Measurements from ENCODE around the gene COL5A1. TPM values are rescaled to one million over a fixed set of nuclear protein-coding genes. Genes with fewer than 3 reads are reported as not detected.

Gene COL5A1
- total RNA-seq, 2 experiments from 2014 or later, result 0.23 to 0.24 TPM

DNA sequence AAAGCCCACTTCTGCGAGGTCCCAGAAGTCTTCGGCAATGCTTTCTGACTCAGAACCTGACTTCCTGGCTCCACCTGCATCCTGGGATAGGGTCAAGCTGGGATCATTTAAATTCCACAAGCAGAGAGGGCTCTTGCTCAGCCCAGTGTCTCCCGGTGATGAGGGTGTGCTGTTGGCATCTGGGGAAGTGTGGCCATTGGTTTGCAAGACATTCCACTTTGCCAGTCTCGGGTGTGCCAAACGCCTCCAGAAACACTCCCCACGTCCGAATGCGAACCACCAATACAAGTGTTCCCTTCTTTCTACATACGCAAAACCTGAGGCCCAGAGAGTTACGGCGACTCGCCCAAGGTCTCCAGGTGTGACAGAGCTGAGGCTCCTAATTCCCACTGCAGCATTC, 195.9 kb downstream of the COL5A1 start:
- Mint-ChIP-seq H3K36me3 (no peaks in the 10 kb centered on the region), H3K27me3 (no peaks in the 10 kb centered on the region), H3K4me3 (no peak overlapping the region), H3K27ac (no peak overlapping the region), H3K9me3 (no peaks in the 10 kb centered on the region), H3K4me1 (no peaks in the 10 kb centered on the region)
- DNase-seq, result no peak

DNA sequence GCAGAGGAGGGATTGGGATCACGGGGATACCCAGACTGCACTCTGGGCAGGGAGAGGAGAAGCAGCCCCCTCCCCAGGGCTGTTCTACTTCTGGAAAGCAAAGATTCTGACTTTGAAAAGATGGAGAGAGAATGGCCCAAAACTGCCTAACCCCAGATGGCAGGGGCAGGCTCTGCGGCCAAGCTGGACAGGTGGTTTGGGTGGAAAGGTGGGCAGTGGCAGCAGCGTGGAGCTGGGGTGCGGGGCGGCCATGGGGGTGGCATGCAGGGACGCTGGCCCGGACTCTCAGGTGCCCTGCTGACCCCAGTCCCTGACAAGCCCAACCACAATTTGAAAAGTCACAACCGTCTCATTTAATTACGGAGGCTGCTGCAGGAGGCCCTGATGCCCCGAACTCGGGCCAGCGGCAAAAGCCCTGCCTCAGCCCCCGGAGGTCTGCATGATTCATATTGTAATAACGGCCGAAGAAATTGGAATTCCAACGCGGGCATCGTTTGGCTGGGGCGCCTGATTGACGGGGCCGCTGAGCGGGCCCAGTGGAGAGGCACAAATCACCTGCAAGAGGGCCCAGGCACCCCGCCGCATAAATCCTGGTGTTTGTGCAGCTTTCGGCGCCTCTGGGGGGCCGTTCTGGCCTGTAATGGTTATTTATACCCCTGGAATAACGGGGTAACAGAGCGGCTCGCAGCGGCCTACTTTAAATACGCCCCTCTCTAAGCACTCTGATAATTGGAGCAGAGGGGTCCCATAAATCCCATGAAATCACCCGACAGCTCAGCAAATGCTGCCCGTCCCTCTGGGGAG, 197.2 kb downstream of the COL5A1 start:
- Mint-ChIP-seq H3K27ac (no peak overlapping the region), H3K4me3 (no peak overlapping the region), H3K9me3 (no peaks in the 10 kb centered on the region), H3K36me3 (no peaks in the 10 kb centered on the region), H3K4me1 (no peaks in the 10 kb centered on the region), H3K27me3 (no peaks in the 10 kb centered on the region)
- DNase-seq, result no peak

DNA sequence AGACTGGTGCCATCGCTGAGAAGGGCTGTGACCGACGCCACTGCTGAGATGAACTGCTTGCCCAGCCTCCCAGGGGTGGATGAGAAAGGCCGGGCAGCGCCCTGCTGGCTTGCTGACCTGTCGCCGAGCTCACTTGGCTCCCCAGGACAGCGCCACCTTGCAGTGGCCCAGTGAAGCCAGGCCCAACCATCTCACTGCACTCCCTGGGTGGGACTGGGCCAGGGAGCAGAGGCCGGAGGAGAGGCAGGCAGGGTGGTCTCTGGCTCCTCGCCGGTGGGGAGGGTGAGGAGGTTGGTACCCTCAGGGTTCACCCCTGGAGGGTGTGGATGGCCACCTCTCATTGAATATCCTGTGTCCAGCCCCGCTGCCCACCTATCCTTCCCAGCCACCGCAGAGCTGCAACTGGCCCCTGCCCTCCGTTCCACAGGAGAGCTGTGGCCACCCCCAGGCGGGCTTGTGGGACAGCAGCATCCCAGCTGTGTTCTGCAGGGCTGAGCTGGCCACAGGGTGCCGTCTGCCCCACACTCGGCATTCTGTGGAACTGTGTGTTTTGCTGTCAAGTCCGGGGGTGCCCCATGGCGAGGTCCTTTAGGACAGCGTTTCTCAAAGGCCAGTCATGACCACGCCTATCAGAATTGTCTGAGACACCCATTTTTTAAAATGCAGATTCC, 198.0 kb downstream of the COL5A1 start:
- Mint-ChIP-seq H3K36me3 (no peaks in the 10 kb centered on the region), H3K9me3 (no peaks in the 10 kb centered on the region), H3K27me3 (no peaks in the 10 kb centered on the region), H3K4me3 (no peak overlapping the region), H3K27ac (no peak overlapping the region), H3K4me1 (no peaks in the 10 kb centered on the region)
- DNase-seq, result no peak

DNA sequence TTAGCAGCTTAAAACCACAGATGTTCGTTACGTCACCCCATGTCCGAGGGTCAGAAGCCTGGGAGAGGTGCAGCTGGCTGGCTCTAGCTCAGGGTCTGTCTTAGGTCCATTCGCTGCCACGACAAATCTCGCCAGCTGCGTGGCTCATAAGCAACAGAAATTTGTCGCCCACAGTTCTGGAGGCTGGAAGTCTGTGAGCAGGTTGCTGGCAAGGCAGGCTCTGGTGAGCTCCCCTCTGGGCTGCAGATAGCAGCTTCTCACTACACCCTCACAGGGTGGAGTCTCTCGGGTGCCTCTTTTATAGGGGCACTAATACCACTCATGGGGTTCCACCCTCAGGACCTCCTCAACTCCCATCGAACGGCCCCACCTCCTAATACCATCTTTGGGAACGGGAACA, 198.9 kb downstream of the COL5A1 start:
- DNase-seq, result no peak
- H3K9me3 Mint-ChIP-seq, result no peaks in the 10 kb centered on the region
- no peak overlapping the region for H3K4me3 Mint-ChIP-seq
- H3K27ac Mint-ChIP-seq, result no peak overlapping the region
- H3K36me3 Mint-ChIP-seq, result no peaks in the 10 kb centered on the region
- no peaks in the 10 kb centered on the region for H3K27me3 Mint-ChIP-seq
- no peaks in the 10 kb centered on the region for H3K4me1 Mint-ChIP-seq

DNA sequence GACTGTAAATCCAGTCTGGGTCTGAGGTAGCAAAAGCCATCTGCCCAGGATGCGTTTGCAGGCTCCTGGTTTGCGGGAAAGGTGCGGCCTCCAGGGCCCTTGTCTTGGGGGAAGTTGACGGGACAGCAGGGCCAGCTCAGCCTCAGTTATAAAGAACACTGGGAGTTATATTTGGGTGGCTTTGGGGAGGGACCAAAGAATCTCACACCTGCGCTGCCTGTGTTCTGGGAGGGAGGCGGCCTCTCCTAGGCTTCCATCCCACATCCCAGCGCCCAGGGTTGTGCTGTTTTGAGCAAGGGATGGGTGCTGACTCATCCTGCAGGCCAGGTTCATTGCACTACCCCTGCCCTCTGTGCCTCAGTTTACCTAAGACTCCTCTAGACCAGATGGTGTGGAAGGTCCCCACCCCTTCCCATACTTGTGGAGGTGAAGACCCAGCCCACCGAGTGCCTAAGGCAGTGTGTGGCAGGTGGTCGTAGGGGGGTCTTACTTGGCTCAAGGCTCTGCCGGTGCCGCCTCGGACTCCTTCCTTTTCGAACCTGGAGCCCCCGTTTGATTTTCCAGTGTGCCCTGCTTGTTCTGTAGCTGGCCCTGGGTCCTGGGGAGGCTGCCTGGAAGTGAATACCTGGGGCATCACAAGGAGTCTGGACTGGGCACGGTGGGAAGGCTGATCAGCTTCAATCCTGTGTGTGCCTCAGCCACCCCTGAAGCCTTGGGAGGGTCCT, 199.7 kb downstream of the COL5A1 start:
- DNase-seq, result no peak

DNA sequence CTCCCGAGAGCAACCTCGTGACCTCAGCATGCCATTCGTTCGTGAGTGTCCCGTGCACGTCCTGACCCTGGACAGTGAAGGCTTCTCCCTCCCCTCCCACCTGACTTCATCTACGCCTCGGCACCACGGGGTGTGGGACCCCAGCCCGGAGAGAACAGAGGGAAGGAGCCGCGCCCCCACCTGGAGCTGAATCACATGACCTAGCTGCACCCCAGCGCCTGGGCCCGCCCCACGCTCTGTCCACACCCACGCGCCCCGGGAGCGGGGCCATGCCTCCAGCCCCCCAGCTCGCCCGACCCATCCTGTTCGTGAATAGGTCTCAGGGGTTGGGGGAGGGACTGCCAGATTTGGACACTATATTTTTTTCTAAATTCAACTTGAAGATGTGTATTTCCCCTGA, 200.7 kb downstream of the COL5A1 start:
- no peaks in the 10 kb centered on the region for H3K36me3 Mint-ChIP-seq
- H3K4me3 Mint-ChIP-seq, result no peak overlapping the region
- no peaks in the 10 kb centered on the region for H3K4me1 Mint-ChIP-seq
- no peaks in the 10 kb centered on the region for H3K27me3 Mint-ChIP-seq
- H3K9me3 Mint-ChIP-seq, result no peaks in the 10 kb centered on the region
- no peak for DNase-seq
- H3K27ac Mint-ChIP-seq, result no peak overlapping the region

More for the DNA sequence above, 199.7 kb downstream of the COL5A1 start:
- no peaks in the 10 kb centered on the region for H3K9me3 Mint-ChIP-seq
- no peak overlapping the region for H3K27ac Mint-ChIP-seq
- no peaks in the 10 kb centered on the region for H3K36me3 Mint-ChIP-seq
- no peak overlapping the region for H3K4me3 Mint-ChIP-seq
- H3K27me3 Mint-ChIP-seq, result no peaks in the 10 kb centered on the region
- no peaks in the 10 kb centered on the region for H3K4me1 Mint-ChIP-seq

DNA sequence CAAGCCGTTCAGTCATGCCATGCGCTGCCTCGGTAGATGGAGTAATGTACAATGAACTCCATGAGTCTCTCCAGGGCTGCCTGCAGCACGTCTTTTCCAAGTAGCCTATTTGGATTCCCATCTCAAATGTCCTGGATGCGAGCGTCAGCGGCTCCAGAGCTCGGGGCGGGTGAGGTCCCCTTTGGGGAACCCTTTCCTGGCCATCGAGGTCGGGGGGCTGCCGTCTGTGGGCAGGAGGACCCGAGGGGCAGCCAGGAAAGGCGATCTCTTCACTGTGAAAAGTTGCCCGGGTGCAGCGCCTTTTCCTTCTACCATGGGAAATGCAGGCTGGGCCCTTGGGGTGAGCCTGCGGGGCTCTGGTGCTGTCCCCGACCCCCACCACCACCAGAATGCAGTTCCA, 202.1 kb downstream of the COL5A1 start:
- H3K9me3 Mint-ChIP-seq, result no peaks in the 10 kb centered on the region
- H3K36me3 Mint-ChIP-seq, result no peaks in the 10 kb centered on the region
- H3K27ac Mint-ChIP-seq, result no peak overlapping the region
- H3K4me1 Mint-ChIP-seq, result no peaks in the 10 kb centered on the region
- DNase-seq, result no peak
- H3K27me3 Mint-ChIP-seq, result no peaks in the 10 kb centered on the region
- H3K4me3 Mint-ChIP-seq, result no peak overlapping the region

DNA sequence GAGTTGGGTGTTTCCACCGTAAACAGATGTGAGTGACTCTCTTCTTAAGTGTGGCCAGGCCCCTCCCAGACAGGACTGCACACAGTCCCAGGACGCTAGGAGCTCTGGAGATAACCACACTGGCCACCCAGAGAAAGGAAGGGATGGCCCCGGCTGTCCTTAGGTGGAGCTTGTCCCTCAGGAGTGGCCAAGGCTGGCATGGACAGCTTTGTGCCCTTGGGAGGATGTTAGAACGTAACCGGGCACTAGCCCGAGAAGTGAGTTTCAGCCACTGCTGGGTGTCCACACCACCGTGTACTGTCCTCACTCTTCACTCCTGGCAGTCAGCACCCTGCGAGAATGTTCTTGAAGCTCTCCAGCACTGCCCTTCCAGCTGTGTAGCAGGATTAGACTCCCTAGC, 203.2 kb downstream of the COL5A1 start:
- Mint-ChIP-seq H3K9me3 (no peaks in the 10 kb centered on the region), H3K27me3 (no peaks in the 10 kb centered on the region), H3K27ac (no peak overlapping the region), H3K4me1 (no peaks in the 10 kb centered on the region), H3K4me3 (no peak overlapping the region), H3K36me3 (no peaks in the 10 kb centered on the region)
- DNase-seq, result no peak

DNA sequence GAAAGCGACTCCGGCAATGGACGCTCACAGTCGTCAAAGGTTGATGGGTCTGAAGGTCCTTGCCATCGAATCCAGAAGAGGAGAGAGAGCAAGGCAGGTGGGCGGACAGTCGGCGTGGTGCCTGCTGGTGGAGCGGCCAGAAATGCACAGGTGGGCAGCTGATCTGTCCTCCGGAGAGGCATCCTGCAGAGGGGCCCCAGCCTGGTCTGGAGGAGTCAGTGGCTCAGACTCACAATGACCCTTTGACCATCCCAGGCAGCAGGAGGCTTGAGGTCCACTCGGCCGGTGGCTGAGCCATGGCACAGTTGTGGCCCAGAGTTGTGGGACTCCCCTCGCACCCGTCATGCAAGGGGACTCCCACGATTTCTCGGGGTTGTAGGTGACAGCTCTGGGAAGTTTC, 204.6 kb downstream of the COL5A1 start:
- no peaks in the 10 kb centered on the region for H3K27me3 Mint-ChIP-seq
- H3K27ac Mint-ChIP-seq, result no peak overlapping the region
- H3K4me1 Mint-ChIP-seq, result no peaks in the 10 kb centered on the region
- no peaks in the 10 kb centered on the region for H3K36me3 Mint-ChIP-seq
- H3K4me3 Mint-ChIP-seq, result no peak overlapping the region
- H3K9me3 Mint-ChIP-seq, result no peaks in the 10 kb centered on the region
- no peak for DNase-seq

DNA sequence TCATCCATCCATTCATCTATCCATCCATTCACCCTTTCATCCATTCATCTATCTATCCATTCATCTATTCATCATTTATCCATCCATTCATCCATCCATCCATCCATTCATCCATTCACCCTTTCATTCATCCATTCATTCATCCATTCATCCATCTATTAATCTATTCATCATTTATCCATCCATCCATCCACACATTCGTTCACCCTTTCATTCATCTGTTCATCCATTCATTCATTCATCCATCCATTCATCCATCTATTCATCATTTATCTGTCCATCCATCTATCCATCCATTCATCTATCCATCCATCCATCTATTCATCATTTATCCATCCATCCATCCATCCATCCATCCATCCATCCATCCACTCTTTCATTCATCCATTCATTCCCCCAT, 205.1 kb downstream of the COL5A1 start:
- Mint-ChIP-seq H3K36me3 (no peaks in the 10 kb centered on the region), H3K27me3 (no peaks in the 10 kb centered on the region), H3K4me1 (no peaks in the 10 kb centered on the region), H3K27ac (no peak overlapping the region), H3K9me3 (no peaks in the 10 kb centered on the region), H3K4me3 (no peak overlapping the region)
- DNase-seq, result no peak

DNA sequence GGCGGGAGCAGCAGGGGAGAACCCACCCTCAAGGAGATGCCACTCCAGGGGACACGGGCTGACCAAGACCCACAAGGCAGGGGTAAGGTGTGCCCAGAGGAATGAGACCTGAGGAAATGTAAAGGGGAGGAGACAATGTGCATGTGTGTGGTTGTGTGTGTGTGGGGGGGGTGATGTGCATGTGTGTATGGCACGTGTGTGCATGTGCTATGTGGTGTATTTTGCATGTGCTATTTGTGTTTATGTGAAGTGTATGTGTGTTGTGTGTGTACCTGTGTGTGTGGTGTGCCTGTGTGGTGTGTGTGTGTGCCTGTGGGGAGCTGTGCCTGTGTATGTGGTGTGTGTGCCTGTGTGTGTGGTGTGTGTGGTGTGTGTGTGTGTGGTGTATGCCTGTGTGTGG, 205.5 kb downstream of the COL5A1 start:
- Mint-ChIP-seq H3K27me3 (no peaks in the 10 kb centered on the region), H3K27ac (no peak overlapping the region), H3K4me3 (no peak overlapping the region), H3K36me3 (no peaks in the 10 kb centered on the region), H3K9me3 (no peaks in the 10 kb centered on the region), H3K4me1 (no peaks in the 10 kb centered on the region)
- DNase-seq, result no peak

DNA sequence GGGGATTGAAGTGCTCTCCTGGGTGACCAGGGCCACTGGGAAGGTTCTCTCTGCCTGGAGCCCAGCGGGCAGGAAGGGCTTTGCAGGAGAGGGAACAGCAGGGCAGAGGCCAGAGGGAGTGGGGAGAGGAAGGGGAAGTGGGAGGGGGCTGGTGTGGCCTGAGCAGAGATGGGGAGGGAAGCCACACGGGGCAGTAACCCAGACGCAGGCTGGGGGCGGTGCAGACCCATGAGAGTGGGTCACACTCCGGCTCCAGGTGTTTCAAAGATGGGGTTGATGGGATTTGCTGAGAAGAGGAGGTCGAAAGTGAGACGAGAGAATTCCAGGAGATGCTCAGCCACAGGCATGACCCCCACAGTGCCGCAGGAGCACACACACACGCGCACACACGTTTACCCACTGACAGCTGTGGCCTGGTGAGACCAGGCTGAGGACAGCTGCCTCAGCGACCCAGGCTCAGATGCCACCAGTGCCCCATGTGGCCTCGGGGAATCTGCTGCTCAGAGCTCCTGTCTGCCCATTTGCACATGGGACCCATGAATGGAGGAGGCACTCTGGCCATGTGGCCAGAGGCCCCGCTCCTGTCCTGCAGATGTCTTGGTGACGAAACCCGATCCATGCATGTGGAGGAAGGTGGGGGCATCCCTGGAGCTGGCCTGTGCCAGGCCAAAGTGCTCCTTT, 206.3 kb downstream of the COL5A1 start:
- H3K27me3 Mint-ChIP-seq, result no peaks in the 10 kb centered on the region

DNA sequence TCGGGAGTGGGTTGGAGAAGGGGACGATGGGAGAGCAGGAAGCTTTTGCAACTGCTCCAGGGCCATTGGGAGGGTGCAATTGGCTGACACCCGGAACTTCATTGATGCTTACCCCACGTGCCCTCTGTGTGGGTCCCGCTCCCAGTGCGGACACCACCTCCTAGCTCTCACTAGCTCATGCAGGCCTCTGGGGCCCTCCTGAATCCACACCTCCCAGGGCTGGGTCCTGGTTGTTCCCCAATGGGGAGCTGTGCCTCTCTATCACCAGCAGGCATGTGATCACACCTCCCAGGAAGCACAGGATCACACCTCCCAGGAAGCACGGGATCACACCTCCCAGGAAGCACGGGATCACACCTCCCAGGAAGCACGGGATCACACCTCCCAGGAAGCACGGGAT, 206.9 kb downstream of the COL5A1 start:
- DNase-seq, result no peak
- no peak overlapping the region for H3K27ac Mint-ChIP-seq
- H3K36me3 Mint-ChIP-seq, result no peaks in the 10 kb centered on the region
- no peaks in the 10 kb centered on the region for H3K4me1 Mint-ChIP-seq
- H3K27me3 Mint-ChIP-seq, result no peaks in the 10 kb centered on the region
- no peak overlapping the region for H3K4me3 Mint-ChIP-seq
- H3K9me3 Mint-ChIP-seq, result no peaks in the 10 kb centered on the region

More for the DNA sequence above, 206.3 kb downstream of the COL5A1 start:
- Mint-ChIP-seq H3K4me1 (no peaks in the 10 kb centered on the region), H3K36me3 (no peaks in the 10 kb centered on the region), H3K9me3 (no peaks in the 10 kb centered on the region), H3K4me3 (no peak overlapping the region), H3K27ac (no peak overlapping the region)
- no peak for DNase-seq

DNA sequence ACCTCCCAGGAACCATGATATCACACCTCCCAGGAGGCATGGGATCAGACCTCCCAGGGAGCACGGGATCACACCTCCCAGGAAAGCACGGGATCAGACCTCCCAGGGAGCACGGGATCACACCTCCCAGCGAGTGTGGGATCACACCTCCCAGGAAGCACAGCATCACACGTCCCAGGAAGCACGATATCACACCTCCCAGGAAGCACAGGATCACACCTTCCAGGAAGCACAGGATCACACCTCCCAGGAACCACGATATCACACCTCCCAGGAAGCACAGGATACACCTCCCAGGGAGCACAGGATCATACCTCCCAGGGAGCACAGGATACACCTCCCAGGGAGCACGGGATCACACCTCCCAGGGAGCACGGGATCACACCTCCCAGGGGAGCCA, 209.0 kb downstream of the COL5A1 start:
- Mint-ChIP-seq H3K9me3 (no peaks in the 10 kb centered on the region), H3K4me1 (no peaks in the 10 kb centered on the region), H3K27ac (no peak overlapping the region), H3K36me3 (no peaks in the 10 kb centered on the region), H3K27me3 (peaks cover 9% of the 10 kb centered on the region), H3K4me3 (no peak overlapping the region)
- no peak for DNase-seq

DNA sequence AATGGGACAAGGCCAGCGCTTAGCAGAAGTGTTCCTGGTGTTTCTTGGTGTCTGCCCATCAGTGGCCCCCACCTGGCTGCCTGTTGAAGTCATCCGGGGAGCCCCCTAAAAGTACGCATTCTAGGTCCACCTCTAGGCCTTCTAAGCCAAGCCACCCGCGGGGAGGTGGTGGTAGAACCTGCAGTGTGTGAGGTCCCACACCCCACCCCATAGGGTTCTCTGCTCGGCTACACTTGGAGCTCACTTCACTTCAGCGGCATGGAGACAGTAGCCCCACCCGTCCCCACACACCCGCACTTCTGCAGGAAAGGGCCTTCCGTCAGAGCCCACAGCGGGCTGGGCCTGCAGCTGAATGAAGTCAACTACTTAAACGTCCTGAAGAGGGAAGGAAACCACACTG, 209.4 kb downstream of the COL5A1 start:
- H3K4me1 Mint-ChIP-seq, result no peaks in the 10 kb centered on the region
- H3K27ac Mint-ChIP-seq, result no peak overlapping the region
- no peak overlapping the region for H3K4me3 Mint-ChIP-seq
- H3K27me3 Mint-ChIP-seq, result peaks cover 9% of the 10 kb centered on the region
- H3K36me3 Mint-ChIP-seq, result no peaks in the 10 kb centered on the region
- no peak for DNase-seq
- no peaks in the 10 kb centered on the region for H3K9me3 Mint-ChIP-seq
